NK-92 (cell line): ENCODE data around the gene CACNA1B.
"Not testable (repeated sequence)": the region's sequence is repeated elsewhere in the genome, so short reads cannot be mapped to it uniquely, and the experiment has no call there.

Experiments used
- DNase-seq: peaks from one replicate; lab custom pipeline; 2025; ENCODE audit not compliant: unreplicated experiment; lab: John Stamatoyannopoulos, UW

Gene CACNA1B

DNA sequence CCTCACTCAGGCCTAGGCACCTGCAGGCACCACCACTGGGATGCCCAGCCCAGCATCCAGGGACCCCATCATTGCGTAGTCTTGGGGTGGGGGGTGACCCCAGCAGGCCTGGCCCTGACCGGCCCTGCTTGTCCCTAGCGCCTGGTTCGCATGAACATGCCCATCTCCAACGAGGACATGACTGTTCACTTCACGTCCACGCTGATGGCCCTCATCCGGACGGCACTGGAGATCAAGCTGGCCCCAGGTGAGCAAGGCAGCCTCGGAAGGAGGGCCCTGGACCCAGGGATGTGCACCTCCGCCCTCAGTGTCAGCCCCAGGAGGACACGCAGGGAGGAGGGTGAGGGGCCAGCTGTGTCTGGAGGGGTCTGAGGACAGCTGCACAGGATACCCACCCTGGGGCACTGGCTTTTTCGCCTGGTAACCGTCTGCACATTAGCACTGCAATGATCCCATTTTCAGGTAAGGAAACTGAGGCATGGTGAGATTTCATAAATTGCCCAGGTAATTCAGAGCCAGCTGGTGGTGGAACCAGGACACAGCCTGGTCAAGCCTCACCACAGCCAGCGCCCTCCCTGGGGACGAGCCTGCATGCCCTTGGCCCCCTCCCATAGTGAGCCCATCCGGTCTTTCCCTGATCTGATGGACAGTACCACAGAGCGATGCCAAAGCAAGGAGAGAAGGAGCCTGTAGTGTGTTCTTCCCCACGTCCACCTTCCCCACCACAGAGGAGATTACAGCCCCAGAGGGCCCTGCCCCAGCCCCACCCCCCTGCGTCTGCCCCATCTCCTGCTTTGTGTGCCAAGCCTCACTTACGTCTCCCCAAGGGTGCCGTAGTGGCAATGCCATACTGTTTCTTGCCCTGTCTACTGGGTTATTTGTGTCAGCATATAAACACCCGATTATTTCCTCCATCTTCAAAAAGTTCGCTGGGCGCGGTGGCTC is 228.3 kb downstream of the CACNA1B start:
- no peak for DNase-seq

DNA sequence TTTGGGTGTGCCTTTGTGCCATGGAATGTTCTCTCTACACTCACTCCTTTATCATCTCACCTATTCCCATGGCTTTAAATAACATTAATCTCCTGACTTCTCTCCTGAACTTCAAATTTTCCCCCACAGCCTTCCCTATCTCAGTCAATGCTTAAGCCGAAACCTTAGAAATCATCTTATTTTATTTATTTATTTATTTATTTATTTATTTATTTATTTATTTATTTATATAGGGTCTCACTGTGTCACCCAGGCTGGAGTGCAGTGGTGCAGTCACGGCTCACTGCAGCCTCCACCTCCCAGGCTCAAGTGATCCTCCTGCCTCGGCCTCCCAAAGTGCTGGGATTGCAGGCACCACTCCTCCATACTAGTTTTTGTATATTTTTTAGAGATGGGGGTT is 229.5 kb downstream of the CACNA1B start:
- DNase-seq, result not testable (repeated sequence)

DNA sequence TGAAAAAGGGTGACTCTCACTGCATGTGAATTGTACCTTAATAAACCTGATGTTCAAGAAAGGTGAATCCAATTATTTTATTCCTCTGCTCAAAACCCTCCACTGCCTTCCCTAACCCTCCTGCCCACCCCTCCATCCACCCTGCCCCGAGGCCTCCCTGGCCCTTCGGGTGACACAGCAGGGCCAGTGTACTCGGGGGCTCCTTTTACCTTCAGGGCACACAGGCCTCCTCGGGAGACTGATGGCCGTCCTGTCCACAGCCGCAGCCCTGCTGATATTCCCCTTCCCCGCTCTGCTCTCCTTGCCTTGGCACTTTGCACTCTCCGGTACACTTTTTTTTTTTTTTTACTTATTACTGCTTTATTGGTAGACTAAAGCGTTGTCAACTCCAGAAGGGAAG is 234.0 kb downstream of the CACNA1B start:
- DNase-seq, result no peak

DNA sequence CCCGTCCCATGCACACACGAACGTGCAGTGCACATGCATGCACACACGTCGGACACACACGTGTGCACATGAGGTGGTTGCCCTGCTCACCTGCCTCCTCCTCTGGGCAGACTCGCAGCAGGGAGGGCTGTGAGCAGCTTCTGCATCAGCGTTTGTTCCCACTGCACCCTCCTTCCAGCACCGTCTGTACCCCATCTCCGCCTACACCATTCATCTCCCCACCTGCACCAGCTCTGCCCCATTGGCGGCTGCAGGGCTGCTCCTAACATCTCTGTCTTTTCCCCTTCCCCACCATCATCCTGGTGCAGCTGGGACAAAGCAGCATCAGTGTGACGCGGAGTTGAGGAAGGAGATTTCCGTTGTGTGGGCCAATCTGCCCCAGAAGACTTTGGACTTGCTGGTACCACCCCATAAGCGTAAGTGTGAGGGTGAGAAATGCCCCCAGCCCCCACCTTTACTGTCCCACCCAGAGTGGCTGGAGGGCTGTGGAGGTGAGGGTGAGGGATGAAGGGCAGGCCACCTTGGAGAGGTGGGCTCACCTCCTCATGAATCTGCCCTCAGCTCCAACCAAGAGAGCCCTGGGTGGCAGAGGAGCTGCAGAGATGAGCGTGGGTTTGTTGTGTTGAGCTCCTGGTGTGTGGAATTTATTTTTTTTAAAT is 234.6 kb downstream of the CACNA1B start:
- no peak for DNase-seq

DNA sequence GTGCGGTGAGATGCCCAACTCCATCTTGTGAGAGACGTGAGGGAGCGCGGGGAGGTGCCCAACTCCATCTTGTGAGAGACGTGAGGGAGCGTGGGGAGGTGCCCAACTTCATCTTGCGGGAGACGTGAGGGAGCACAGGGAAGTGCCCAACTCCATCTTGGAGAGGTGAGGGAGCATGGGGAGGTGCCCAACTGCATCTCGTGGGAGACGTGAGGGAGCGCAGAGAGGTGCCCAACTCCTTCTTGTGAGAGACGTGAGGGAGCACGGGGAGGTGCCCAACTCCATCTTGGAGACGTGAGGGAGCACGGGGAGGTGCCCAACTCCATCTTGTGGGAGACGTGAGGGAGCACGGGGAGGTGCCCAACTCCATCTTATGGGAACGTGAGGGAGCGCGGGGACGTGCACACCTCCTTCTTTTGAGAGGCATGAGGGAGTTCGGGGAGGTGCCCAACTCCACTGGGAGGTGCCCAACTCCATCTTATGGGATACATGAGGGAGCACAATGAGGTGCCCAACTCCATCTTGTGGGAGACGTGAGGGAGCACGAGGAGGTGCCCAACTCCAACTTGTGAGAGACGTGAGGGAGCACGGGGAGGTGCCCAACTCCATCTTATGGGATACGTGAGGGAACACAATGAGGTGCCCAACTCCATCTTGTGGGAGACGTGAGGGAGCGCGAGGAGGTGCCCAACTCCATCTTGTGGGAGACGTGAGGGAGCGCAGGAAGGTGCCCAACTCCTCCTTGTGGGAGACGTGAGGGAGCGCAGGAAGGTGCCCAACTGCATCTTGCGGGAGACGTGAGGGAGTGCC is 235.4 kb downstream of the CACNA1B start:
- DNase-seq, result no peak

DNA sequence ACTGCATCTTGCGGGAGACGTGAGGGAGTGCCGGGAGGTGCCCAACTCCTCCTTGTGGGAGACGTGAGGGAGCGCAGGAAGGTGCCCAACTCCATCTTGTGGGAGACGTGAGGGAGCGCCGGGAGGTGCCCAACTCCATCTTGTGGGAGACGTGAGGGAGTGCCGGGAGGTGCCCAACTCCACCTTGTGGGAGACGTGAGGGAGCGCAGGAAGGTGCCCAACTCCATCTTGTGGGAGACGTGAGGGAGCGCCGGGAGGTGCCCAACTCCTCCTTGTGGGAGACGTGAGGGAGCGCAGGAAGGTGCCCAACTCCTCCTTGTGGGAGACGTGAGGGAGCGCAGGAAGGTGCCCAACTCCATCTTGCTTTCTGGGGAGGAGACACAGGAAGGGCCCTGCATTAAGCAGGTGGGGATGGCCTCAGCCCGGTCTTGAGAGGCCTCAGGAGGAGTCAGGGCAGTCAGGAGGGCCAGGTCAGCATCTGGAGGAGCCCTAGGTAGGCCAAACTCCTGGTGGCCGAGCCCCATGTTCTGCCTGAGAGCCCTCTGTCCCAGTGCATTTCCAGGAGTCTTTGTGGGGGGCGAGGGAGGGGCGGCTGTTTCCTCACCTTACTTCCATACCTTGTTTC is 236.2 kb downstream of the CACNA1B start:
- DNase-seq, result not testable (repeated sequence)

DNA sequence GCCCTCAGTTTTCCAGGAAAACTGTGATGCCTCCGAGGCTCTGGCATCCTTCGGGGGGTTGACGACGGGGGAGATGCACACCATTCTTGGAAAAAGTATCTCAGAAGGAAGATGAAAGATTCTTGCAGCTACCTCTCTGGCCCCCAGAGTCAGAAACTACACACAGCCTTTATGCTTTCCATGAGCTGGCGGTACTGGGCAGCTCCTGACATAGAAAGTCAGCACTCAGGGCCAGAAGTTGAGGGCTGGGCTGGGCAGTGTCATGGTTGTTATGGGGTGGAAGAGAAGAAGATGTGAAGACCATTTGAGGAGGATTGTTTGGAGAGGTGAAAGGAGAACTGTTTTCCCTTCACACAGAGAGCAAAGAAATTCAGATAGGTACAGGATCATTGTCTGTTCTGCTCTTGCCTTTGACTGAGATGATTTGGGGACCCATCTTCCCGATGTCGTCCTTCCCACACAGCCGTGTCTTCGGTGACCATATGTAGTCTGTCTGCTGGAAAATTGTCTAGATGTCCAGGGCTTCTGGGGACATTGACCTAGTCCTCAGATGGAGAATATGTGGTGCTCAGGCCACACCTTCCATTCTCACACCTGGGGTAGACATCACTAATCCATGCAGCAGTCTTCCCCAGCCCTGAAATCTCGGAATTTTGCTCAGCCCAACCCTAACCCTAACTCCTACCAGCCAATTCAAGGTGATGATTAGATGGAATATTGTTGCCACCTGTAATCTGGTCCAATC is 237.1 kb downstream of the CACNA1B start:
- no peak for DNase-seq

DNA sequence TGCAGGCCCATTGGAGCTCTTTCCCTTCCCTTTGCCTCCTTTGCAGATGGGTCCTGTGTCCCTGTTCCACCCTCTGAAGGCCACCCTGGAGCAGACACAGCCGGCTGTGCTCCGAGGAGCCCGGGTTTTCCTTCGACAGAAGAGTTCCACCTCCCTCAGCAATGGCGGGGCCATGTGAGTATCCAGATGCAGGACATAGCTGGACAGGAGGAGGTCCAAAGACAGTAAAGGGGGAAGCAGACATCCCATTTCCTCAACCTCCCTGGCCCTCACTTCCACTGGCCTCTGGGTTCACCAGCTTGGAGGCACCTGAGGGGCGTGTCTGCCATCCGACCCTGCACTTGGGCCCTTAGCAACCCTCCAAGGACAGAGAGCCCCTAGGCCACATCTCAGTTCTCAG is 237.9 kb downstream of the CACNA1B start:
- no peak for DNase-seq

DNA sequence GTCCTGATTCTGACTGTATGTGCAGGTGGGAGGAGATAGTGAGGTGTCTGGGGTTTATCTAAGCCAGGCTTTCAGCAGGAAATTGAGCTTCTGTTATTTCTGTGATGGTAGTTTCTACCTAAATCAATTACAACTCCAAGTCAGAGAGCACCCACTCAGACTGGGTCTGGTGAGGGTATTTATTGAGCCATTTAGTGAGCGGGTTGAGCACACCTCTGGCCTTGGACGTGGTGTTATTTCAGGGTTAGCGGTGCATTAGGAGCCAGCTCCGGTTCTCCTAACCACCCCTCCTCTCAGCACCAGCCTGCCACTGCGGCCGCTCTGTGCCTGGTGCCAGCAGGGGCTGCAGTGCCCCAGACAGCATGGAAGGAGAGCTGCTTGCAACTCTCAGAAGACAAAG is 238.9 kb downstream of the CACNA1B start:
- DNase-seq, result no peak

DNA sequence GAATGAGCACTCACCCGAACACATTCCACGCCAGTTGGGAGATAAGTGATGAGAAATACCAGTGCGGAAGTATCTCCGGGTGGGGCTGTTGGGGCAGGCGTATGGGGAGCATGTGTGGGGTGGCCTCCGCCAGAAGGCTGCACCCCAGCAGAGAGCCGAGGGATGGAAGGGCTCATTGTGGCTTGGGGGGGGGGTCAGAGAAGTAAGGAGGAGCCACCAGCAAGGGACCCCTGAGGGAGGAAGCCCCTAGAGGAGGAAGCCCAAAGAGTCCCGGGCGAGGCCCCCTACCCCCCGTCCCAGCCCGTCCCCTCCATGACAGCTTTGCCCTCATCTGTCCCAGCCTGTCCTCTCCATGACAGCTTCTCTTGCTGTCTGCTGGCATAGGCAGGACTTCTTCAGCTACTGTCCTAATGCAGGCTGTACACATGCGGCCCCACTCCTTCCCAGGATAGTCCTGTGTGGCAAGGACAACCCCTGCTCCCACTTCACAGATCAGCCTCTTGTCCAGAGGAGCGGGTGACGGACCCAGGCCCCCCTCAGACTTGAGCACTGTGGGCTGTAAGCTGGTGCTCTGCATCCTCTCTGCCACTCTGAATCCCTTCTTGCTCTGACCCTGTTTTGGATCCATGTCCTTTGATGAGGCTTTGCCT is 239.6 kb downstream of the CACNA1B start:
- no peak for DNase-seq

DNA sequence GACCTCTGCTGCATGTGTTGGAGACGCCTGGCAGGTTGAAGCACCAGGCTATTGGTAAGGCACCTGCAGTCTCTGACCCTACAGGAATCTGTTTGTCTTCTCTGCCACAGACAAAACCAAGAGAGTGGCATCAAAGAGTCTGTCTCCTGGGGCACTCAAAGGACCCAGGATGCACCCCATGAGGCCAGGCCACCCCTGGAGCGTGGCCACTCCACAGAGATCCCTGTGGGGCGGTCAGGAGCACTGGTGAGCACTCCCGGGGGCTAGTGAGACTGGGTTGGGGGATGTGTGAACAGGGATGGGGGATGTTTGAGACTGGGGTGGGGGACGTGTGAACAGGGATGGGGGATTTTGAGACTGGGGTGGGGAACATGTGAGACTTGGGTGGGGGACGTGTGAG is 240.3 kb downstream of the CACNA1B start:
- no peak for DNase-seq

DNA sequence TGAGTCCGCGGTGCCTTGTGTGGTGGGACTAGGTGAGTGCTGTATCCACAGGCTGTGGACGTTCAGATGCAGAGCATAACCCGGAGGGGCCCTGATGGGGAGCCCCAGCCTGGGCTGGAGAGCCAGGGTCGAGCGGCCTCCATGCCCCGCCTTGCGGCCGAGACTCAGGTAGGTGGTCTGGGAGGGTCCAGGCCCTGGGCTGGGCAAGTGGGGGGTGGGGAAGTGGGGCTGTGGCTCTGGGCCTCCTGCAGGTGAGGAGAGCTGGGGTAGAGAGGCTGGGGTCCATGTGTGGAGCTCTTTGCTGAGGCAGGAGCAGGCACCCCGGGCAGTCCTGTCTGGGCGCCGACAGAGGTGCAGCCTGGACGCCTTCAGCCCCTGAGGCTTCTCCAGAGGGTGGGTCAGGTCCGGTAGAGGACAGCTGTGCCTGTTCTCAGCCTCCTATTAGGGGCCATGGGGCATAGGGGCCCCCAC is 241.1 kb downstream of the CACNA1B start:
- no peak for DNase-seq

DNA sequence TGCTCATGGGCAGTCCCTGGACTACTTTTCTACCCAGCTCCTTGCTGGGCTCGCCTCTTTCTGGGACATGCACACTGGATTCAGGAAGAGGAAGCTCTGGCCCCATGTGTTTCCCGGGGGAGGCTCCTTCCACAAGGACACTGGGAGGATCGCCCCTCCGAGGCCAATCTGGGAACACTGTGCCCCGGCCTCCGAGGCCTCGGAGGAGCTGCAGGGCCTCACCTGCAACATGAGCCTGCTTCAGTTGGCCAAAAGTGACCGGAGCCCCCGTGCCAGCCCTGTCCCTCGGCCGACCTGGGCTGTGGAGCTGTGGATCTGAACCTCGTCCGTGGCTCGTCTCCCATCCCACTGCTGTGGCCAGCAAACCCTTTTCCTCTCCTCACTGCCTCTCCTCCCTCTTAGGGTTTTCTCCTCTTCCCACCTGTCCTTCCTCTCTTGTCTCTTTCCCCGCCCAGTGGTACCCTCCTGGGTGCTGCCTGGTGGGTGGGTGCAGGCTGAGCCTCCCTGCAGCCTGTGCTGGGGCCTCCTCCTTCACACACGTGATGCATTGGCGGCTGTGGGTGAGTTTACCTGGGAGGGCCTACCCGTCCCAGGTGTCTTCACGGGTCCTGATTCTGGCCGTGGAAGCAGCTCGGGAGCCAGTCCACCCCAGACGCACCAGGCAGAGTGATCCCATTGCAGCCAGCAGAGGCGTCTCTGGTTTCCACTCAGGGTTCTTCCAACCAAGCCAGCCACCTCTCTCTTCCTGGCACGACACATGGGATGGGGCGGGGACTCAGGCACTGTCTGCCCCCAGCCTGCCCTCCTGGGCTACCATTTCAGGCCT is 241.8 kb downstream of the CACNA1B start:
- no peak for DNase-seq

DNA sequence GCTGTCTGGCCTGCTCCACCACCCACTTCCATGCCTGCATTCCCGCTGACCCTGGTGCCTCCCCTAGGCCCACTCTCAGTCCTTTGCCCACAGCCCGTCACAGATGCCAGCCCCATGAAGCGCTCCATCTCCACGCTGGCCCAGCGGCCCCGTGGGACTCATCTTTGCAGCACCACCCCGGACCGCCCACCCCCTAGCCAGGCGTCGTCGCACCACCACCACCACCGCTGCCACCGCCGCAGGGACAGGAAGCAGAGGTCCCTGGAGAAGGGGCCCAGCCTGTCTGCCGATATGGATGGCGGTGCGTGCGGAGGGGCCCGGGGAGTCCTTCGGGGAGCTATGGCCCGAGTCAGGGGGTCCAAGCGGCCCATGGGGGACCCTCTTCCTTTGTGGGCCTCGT is 242.5 kb downstream of the CACNA1B start:
- DNase-seq, result no peak

DNA sequence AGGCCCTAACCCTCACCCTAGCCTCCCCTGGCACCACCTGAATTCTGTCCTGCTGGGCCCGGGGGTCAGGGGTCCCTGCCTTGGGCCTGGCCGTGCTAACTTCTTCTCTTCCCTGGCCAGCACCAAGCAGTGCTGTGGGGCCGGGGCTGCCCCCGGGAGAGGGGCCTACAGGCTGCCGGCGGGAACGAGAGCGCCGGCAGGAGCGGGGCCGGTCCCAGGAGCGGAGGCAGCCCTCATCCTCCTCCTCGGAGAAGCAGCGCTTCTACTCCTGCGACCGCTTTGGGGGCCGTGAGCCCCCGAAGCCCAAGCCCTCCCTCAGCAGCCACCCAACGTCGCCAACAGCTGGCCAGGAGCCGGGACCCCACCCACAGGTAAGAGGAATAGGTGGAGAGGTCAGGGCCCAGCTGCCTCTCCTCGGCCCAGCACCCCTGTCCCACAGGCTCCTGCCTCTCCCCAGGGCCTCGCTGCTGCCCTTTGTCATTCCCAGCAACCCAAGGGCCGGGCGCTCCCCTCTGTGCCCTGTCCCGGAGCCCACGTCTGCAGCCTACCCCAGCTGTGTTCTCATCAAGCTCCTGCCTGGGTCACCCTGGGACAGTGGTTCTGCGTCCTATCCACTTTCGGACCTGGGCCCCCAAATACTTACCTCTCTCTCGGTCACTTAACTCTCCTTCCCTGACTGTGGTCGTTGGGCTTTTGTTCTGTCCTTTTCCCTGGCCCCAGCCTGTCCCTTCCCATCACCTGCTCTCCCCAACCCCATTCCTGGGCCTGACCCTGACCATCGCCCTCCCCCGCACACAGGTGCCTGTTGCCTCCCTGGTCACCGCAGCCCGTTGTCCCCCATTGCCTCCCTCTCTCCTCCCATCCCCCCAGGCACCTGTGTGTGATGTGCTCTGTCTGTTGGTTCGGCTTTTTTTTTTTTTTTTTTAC is 243.2 kb downstream of the CACNA1B start:
- no peak for DNase-seq

DNA sequence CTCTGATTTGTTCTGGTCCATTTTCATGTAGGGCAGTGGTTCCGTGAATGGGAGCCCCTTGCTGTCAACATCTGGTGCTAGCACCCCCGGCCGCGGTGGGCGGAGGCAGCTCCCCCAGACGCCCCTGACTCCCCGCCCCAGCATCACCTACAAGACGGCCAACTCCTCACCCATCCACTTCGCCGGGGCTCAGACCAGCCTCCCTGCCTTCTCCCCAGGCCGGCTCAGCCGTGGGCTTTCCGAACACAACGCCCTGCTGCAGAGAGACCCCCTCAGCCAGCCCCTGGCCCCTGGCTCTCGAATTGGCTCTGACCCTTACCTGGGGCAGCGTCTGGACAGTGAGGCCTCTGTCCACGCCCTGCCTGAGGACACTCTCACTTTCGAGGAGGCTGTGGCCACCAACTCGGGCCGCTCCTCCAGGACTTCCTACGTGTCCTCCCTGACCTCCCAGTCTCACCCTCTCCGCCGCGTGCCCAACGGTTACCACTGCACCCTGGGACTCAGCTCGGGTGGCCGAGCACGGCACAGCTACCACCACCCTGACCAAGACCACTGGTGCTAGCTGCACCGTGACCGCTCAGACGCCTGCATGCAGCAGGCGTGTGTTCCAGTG is 244.0 kb downstream of the CACNA1B start:
- no peak for DNase-seq

DNA sequence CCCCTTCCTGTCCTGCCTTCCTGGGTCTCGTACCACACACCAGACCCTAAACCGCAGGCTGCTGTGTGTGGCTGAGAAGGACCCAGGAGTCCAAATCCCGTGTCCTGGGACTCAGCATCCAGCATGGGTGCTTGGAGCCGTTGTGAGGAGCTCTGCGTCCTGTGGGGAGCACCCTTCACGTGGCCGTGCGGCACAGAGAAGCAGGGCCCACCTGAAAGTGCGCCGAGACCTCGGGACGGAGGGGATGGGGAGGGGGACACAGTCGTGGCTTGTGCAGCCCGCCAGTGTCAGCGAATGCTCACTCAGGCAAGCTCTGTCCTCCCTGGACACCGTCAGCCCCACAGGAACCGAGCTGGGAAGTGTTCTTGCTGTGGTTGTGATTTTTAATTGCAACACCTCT is 244.6 kb downstream of the CACNA1B start:
- DNase-seq, result no peak
